GM19351 (cell line): ENCODE measurements around the gene ZNF687.
A peak's percentile ranks its signal among the peaks of the same experiment; 100 is the strongest.

Experiments used
- ATAC-seq: cut with Tn5 transposase; IDR thresholded peaks from one replicate; pipeline ENCODE4 v1.9.1; 2021; ENCODE audit warnings: mild to moderate bottlenecking, moderate library complexity; ENCODE audit not compliant: unreplicated experiment

ZNF687 gene, protein sequence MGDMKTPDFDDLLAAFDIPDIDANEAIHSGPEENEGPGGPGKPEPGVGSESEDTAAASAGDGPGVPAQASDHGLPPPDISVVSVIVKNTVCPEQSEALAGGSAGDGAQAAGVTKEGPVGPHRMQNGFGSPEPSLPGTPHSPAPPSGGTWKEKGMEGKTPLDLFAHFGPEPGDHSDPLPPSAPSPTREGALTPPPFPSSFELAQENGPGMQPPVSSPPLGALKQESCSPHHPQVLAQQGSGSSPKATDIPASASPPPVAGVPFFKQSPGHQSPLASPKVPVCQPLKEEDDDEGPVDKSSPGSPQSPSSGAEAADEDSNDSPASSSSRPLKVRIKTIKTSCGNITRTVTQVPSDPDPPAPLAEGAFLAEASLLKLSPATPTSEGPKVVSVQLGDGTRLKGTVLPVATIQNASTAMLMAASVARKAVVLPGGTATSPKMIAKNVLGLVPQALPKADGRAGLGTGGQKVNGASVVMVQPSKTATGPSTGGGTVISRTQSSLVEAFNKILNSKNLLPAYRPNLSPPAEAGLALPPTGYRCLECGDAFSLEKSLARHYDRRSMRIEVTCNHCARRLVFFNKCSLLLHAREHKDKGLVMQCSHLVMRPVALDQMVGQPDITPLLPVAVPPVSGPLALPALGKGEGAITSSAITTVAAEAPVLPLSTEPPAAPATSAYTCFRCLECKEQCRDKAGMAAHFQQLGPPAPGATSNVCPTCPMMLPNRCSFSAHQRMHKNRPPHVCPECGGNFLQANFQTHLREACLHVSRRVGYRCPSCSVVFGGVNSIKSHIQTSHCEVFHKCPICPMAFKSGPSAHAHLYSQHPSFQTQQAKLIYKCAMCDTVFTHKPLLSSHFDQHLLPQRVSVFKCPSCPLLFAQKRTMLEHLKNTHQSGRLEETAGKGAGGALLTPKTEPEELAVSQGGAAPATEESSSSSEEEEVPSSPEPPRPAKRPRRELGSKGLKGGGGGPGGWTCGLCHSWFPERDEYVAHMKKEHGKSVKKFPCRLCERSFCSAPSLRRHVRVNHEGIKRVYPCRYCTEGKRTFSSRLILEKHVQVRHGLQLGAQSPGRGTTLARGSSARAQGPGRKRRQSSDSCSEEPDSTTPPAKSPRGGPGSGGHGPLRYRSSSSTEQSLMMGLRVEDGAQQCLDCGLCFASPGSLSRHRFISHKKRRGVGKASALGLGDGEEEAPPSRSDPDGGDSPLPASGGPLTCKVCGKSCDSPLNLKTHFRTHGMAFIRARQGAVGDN

GRCh38 chr1:151281969-151282882, at the start of gene ZNF687:
ZNF687 (plus strand) TSS chr1:151282299; CDS start chr1:151286292, 3,993 bp downstream.
- ATAC-seq: peak; percentile 87

DNA sequence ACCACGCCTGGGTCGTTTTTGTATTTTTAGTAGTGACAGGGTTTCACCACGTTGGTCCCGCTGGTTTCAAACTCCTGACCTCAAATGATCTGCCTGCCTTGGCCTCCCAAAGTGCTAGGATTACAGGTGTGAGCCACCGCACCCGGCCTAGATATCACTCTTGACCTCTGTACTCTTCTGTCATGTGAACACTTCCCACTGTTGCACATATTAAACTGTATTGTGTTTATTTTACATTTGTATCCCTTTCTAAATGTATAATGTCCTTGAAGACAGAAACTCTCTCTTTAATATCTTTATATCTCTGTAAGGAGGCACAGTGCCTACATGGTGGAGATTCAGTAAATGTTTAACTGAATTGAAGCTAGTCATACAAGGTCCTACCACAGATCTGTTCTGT, 46.9 kb upstream of the ZNF687 start:
- no peak for ATAC-seq

- no peak for ATAC-seq
Observed at GRCh38 chr1:151237678-151238466, 44.2 kb upstream of the ZNF687 start.

DNA sequence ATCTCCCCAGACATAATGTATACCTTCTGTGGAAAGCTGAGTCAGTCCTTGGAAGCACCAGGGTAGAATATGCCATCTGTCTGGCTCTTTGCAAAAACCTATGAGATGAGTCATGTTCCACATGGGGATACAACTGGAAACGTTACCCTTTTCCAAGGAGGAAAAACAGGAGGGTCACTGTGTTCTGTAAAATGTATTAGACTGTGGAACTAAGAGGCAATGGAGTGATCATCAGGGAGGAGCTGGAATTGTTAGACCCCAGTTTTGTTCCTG, 43.7 kb upstream of the ZNF687 start:
- ATAC-seq: no peak

GRCh38 chr1:151242442-151242841, 39.7 kb upstream of the ZNF687 start:
- no peak for ATAC-seq

DNA sequence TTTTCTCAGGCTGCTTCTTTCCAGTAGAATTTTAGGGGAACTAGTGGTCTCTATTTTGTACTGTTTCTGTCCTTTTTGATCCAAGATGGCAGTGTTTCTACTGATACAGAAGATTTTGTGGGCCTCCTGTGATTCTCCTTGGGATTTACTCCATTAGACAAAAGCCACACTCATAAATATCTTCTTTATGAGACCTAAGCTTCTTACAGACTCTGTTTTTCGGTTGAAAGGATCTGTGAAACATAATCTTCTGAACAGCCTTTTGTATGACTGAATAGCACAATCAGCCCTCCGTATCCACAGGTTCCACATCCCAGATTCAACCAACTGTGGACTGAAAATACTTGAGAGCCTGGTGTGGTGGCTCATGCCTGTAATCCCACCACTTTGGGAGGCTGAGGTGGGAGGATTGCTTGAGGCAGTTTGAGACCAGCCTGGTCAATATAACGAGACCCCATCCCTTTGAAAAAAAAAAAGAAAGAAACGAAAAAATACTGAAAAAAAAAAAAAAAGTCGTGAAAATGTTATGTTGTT, 38.3 kb upstream of the ZNF687 start:
- ATAC-seq: no peak

DNA sequence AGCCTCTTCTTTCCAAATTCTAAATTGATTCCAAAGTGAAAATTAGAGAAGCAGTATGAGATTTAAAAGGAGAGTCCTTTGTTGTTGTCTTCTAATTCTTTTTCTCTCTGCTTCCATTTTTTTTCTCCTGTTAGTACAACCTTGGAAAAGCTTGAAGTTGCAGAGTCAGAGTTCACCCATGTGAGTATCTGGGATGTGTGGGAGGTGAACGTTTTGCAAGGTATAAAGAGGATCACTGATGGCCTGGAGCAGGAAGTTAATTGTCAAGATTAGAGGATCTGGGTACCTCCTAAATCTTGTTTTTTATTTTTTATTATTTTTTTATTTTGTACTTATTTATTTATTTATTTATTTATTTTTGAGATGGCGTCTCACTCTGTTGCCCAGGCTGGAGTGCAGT, 35.3 kb upstream of the ZNF687 start:
- no peak for ATAC-seq

DNA sequence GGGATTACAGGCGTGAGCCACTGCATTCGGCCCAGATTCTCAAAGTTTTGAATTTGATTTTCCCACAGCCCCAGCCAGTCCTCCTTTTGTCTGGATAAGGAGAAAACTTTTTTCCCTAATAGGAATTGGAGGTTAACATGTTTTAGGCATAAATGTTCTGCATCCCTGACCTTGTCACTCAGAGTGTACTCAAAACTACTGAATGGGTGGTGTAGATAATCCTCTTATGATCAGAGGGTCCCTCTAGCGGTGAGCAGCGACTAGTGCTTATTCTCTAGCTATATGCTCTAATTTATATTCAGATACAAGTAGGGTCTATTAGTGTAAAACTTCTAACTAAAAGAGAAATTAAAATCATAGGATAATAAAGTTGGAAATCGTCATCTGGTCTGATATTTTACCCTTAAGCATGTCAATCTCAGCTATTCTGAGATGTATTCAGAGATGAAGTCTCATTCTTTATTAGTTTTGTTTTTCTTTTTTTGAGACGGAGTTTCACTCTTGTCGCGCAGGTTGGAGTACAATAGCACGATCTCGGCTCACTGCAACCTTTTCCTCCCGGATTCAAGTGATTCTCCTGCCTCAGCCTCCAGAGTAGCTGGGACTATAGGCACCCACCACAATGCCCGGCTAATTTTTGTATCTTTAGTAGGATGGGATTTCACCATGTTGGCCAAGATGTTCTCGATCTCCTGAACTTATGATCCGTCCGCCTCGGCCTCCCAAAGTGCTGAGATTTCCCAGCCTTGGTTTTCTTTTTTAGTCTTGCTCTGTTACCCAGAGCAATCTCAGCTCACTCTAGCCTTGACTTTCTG, 30.2 kb upstream of the ZNF687 start:
- no peak for ATAC-seq

- peak; percentile 90 for ATAC-seq
Observed at GRCh38 chr1:151254217-151255213, 27.6 kb upstream of the ZNF687 start, which contains the start of gene PSMD4. PSMD4 (plus strand) TSS chr1:151254734; CDS start chr1:151254783, 49 bp downstream.

DNA sequence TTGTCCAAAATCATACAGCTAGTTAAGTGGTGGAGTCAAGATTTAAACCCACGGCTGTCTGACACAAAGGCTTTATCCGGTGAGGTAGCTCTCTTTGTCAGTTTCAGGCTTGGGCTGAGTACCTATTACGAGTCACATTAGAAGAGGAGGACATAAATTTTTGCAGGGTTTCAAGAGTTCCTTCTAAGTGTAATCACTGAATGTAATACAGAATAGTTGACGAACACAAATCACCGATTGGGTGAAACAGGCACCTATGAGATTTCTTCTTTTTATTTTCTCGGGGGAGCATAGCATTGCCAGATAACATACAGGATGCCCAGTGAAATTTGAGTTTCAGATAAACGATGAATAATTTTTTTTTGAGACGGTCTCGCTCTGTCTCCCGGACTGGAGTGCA, 26.7 kb upstream of the ZNF687 start:
- no peak for ATAC-seq

- ATAC-seq: no peak
Observed at GRCh38 chr1:151259351-151259750, 22.7 kb upstream of the ZNF687 start.

GRCh38 chr1:151265446-151266236, 16.5 kb upstream of the ZNF687 start:
- no peak for ATAC-seq

DNA sequence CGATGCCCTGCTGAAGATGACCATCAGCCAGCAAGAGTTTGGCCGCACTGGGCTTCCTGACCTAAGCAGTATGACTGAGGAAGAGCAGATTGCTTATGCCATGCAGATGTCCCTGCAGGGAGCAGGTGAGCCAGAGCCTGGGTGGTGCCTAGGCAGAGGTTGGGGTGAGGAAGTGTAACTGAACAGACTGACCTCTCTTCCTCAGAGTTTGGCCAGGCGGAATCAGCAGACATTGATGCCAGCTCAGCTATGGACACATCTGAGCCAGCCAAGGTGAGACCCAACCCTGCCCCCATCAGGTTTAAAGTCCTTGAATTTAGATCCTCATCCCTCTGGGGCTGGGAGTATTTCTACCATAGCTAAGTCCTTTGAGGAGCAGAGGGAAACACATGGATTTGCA, 15.8 kb upstream of the ZNF687 start:
- ATAC-seq: no peak

DNA sequence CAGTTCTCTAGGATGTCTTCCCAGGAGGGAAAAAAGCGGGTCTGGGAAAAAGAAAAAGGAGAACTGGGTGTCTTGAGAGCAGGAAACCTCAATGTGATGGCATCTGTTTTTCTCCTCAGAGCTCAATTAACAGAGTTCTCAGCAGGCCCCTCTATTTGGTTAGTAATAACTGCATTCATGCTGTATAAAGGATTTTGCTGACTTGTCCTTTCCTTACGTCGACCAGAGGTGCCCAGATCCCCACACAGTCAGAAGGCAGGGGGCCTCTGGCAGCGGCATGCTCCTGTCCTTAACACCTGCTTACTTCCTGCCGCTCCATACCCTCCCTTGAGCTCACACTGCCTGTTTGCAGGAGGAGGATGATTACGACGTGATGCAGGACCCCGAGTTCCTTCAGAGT, 15.3 kb upstream of the ZNF687 start:
- no peak for ATAC-seq

- ATAC-seq: no peak
Observed at GRCh38 chr1:151267760-151268159, 14.3 kb upstream of the ZNF687 start.

DNA sequence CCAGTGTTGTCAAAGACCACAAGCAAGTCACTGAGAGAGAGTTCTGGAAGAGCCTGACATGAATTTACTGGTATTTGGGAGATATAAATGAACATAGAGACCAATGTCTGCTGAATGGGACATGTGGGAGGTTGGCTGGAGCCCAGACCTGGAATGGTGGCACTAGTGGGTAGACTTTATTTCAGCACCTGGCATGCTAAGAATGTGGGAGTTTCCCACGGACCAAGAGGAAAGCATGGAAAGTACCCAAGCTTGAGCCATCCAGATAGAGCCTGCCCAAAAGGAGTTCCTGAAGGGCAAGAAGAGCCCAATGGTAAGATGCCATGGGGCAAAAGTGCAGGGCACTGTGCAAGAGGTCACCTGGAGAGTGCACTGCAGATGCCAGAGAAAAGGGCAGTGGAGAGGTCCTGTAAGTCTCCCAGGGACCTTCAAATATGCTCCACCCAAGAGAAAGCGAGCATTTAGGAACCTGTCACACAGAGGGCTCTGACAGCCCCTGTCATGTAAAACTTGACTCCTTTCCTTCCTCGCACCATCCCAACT, 8.1 kb upstream of the ZNF687 start:
- no peak for ATAC-seq
